ENCODE data around the gene HMGXB3.

DNA sequence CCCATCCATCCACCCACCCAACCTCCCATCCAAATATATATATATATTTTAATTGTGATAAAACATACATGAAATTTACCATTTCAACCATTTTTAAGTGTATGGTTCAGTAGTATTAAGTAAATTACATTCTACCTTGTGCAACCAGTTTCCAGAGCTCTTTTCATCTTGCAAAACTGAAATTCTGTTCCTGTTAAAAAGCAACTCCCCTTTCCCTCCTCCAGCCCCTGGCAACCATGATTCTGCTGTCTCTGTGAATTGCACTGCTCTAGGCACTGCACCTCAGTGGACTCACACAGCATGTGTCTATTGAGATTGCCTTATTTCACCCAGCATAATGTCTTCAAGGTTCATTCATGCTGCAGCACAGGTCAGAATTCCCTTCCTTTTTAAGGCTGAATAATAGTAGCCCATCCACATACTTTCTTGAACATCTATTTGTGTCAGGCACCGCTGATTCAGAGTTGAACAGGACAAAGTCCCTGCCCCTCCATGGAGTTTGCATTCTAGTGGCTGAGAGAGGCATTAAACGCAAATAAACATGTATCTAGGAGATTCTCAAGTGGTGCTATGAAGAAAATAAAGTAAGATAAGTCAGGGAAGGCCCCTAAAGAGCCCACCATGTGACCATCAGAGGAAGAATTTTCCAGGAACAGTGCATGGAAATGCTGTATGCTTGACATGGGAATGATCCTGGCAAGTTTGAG is 61.8 kb downstream of the HMGXB3 start:
- TF ChIP-seq POLR2AphosphoS5 (IDR thresholded peaks at IDR 0.05; ENCODE audit: low read depth, low read length) = no peak
- TF ChIP-seq TAF1 (IDR thresholded peaks at IDR 0.05; ENCODE audit: borderline replicate concordance, insufficient read depth, low read length) = no peak
- TF ChIP-seq SIN3A (IDR thresholded peaks at IDR 0.05; ENCODE audit: borderline replicate concordance, insufficient read depth, low read length) = no peak
- TF ChIP-seq, protein P1, sequence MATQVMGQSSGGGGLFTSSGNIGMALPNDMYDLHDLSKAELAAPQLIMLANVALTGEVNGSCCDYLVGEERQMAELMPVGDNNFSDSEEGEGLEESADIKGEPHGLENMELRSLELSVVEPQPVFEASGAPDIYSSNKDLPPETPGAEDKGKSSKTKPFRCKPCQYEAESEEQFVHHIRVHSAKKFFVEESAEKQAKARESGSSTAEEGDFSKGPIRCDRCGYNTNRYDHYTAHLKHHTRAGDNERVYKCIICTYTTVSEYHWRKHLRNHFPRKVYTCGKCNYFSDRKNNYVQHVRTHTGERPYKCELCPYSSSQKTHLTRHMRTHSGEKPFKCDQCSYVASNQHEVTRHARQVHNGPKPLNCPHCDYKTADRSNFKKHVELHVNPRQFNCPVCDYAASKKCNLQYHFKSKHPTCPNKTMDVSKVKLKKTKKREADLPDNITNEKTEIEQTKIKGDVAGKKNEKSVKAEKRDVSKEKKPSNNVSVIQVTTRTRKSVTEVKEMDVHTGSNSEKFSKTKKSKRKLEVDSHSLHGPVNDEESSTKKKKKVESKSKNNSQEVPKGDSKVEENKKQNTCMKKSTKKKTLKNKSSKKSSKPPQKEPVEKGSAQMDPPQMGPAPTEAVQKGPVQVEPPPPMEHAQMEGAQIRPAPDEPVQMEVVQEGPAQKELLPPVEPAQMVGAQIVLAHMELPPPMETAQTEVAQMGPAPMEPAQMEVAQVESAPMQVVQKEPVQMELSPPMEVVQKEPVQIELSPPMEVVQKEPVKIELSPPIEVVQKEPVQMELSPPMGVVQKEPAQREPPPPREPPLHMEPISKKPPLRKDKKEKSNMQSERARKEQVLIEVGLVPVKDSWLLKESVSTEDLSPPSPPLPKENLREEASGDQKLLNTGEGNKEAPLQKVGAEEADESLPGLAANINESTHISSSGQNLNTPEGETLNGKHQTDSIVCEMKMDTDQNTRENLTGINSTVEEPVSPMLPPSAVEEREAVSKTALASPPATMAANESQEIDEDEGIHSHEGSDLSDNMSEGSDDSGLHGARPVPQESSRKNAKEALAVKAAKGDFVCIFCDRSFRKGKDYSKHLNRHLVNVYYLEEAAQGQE (IDR thresholded peaks at IDR 0.05; ENCODE audit: insufficient read depth in 1 of 2, low read depth in 2 of 2, low read length in 2 of 2) = no peak
- TF ChIP-seq FOXP2 (optimal IDR thresholded peaks at IDR 0.05; ENCODE audit: borderline replicate concordance, extremely low read depth, extremely low read length, insufficient read depth) = no peak

All from PFSK-1 (cell line).